Measurements from ENCODE around the gene MAFF.

GRCh38 chr22:38232196-38232595 is 30.4 kb downstream of the MAFF start:
- no peak for TF ChIP-seq CTCF (conservative IDR thresholded peaks at IDR 0.05 in 1 of 2, IDR thresholded peaks at IDR 0.05 in 1 of 2; ENCODE audit: low read depth in 1 of 2, low read length in 2 of 2)
- no peak for TF ChIP-seq EZH2 (IDR thresholded peaks at IDR 0.05; ENCODE audit: low read length, missing control alignments)

Measured in fibroblast of lung (primary cell).